A549 (cell line): ENCODE results near the gene C2orf72. TPM values are rescaled to one million over a fixed set of nuclear protein-coding genes. Genes with fewer than 3 reads are reported as not detected.

Source experiments
- ATAC-seq, 2 experiments: fragments of 200-7000 bp in 1 of 2; fragments of >200 bp in 1 of 2; cut with Nextera tagmentation in 1 of 2; cut with Tn5 transposase in 1 of 2; 3 replicates each; pipeline versions ENCODE4 v1.8.0 to v1.9.1; 2018 to 2020; ENCODE audit warnings: mild to moderate bottlenecking in 1 of 2, moderate library complexity in 1 of 2
- CTCF ChIA-PET: fragments of 300-600 bp; sonication (Branson Sonifier 250); formaldehyde crosslinking; extraction: SDS; loops from one replicate; lab custom pipeline; 2021; ENCODE audit warnings: antibody characterized with exemption, inconsistent platforms; lab: Yijun Ruan, JAX
- POLR2A ChIA-PET: fragments of 350-600 bp; formaldehyde crosslinking; extraction: SDS; loops from one replicate; lab custom pipeline; 2021; ENCODE audit warnings: antibody characterized with exemption, inconsistent platforms; lab: Yijun Ruan, JAX
- DNase-seq, 2 experiments: peaks; one replicate each; pipeline versions ENCODE4 v3.0.0 to v3.0.0-alpha.2; 2011 to 2016; ENCODE audit warnings: low read depth in 1 of 2, low spot score in 1 of 2
- FAIRE-seq: peaks from 2 replicates; lab custom pipeline; 2011; peaks lifted over from hg19 to GRCh38; lab: Jason Lieb, UNC
- H3K27ac ChIP-seq, 2 experiments: fragments of >200 bp; sonication (Bioruptor Twin); formaldehyde crosslinking; 3 replicates each; pipeline ENCODE4 v1.5.1; 2016 to 2017
- H3K4me1 ChIP-seq: fragments of >200 bp; sonication (Bioruptor Twin); formaldehyde crosslinking; 3 replicates; pipeline ENCODE4 v1.6.1; 2016
- H3K4me2 ChIP-seq: fragments of >200 bp; sonication (Bioruptor Twin); formaldehyde crosslinking; 3 replicates; pipeline ENCODE4 v1.6.1; 2016
- H3K4me3 ChIP-seq: fragments of >200 bp; sonication (Bioruptor Twin); formaldehyde crosslinking; 3 replicates; pipeline ENCODE4 v1.5.1; 2016
- H3K9me3 ChIP-seq: fragments of >200 bp; sonication (Bioruptor Twin); formaldehyde crosslinking; 3 replicates; pipeline ENCODE4 v1.6.1; 2016
- CBX2 ChIP-seq: fragments of 200-600 bp; sonication (generic); IDR thresholded peaks from 2 replicates; pipeline ENCODE4 v1.6.1; 2016; ENCODE audit warnings: low read depth, mild to moderate bottlenecking, borderline replicate concordance
- CBX8 ChIP-seq: fragments of 200-600 bp; sonication (generic); IDR thresholded peaks from 2 replicates; pipeline ENCODE4 v1.6.1; 2016
- CHD2 ChIP-seq: fragments of 150-350 bp; IDR thresholded peaks from 2 replicates; pipeline ENCODE4 v1.6.1; 2014; ENCODE audit warnings: low read length; ENCODE audit not compliant: partially characterized antibody
- CHD4 ChIP-seq: fragments of 200-600 bp; sonication (generic); IDR thresholded peaks from 2 replicates; pipeline ENCODE4 v1.6.1; 2016; ENCODE audit warnings: antibody characterized with exemption, mild to moderate bottlenecking, borderline replicate concordance
- EHF ChIP-seq: fragments of 250-450 bp; sonication (Bioruptor Pico); IDR thresholded peaks from 2 replicates; pipeline ENCODE4 v1.5.0; 2020; ENCODE audit warnings: mild to moderate bottlenecking
- FOSB ChIP-seq: fragments of 250-450 bp; sonication (Bioruptor Pico); IDR thresholded peaks from 2 replicates; pipeline ENCODE4 v1.5.0; 2020; ENCODE audit warnings: mild to moderate bottlenecking, moderate library complexity
- FOSL2 ChIP-seq, 2 experiments: fragments of 450-650 bp in 1 of 2; fragments of >200 bp in 1 of 2; sonication (Bioruptor Twin) in 1 of 2; formaldehyde crosslinking; IDR thresholded peaks; 2 replicates each; pipeline versions ENCODE4 v1.5.0 to v1.6.1; 2016 to 2020; ENCODE audit warnings: mild to moderate bottlenecking in 1 of 2, moderate library complexity in 1 of 2
- FOXS1 ChIP-seq: fragments of 250-450 bp; sonication (Bioruptor Pico); IDR thresholded peaks from 2 replicates; pipeline ENCODE4 v1.5.0; 2020; ENCODE audit warnings: mild to moderate bottlenecking, moderate library complexity
- HOXB13 ChIP-seq: fragments of 250-450 bp; sonication (Bioruptor Pico); IDR thresholded peaks from 2 replicates; pipeline ENCODE4 v1.5.0; 2020; ENCODE audit warnings: low read depth, mild to moderate bottlenecking, moderate library complexity
- HOXB5 ChIP-seq: fragments of 250-450 bp; sonication (Bioruptor Pico); IDR thresholded peaks from 2 replicates; pipeline ENCODE4 v1.5.0; 2020; ENCODE audit warnings: mild to moderate bottlenecking, moderate library complexity
- JUN ChIP-seq, 2 experiments: fragments of >200 bp; sonication (Bioruptor Twin); formaldehyde crosslinking; IDR thresholded peaks; 2 replicates in 1 of 2; 3 replicates in 1 of 2; pipeline ENCODE4 v1.6.1; 2016 to 2017
- MAFK ChIP-seq: fragments of 450-650 bp; IDR thresholded peaks from 2 replicates; pipeline ENCODE4 v1.6.1; 2014; ENCODE audit not compliant: partially characterized antibody
- MYC ChIP-seq: IDR thresholded peaks from 2 replicates; pipeline ENCODE4 v1.6.1; 2012; ENCODE audit warnings: mild to moderate bottlenecking, inconsistent platforms, low read length, improper control_type of control experiment, borderline replicate concordance
- NFE2L2 ChIP-seq: fragments of 150-350 bp; conservative IDR thresholded peaks from 2 replicates; pipeline ENCODE4 v1.6.1; 2014; ENCODE audit warnings: low read length
- NPAS2 ChIP-seq: fragments of 250-450 bp; sonication (Bioruptor Pico); IDR thresholded peaks from 2 replicates; pipeline ENCODE4 v1.8.0; 2022; ENCODE audit warnings: mild to moderate bottlenecking, moderate library complexity, borderline replicate concordance
- PHF8 ChIP-seq: fragments of 200-600 bp; sonication (generic); IDR thresholded peaks from 2 replicates; pipeline ENCODE4 v1.6.1; 2016; ENCODE audit warnings: low read depth, mild to moderate bottlenecking, antibody characterized with exemption, moderate library complexity, borderline replicate concordance
- POLR2A ChIP-seq: IDR thresholded peaks from 2 replicates; pipeline ENCODE4 v1.6.1; 2012; ENCODE audit warnings: mild to moderate bottlenecking, low read length
- RARB ChIP-seq: fragments of 250-450 bp; sonication (Bioruptor Pico); IDR thresholded peaks from 2 replicates; pipeline ENCODE4 v1.8.0; 2021; ENCODE audit warnings: mild to moderate bottlenecking, moderate library complexity
- RNF2 ChIP-seq: fragments of 200-600 bp; sonication (generic); IDR thresholded peaks from 2 replicates; pipeline ENCODE4 v1.6.1; 2016; ENCODE audit warnings: low read depth, mild to moderate bottlenecking, antibody characterized with exemption, moderate library complexity, borderline replicate concordance
- SMC3 ChIP-seq: fragments of >200 bp; sonication (Bioruptor Twin); formaldehyde crosslinking; IDR thresholded peaks from 3 replicates; pipeline ENCODE4 v1.6.1; 2018; ENCODE audit warnings: inconsistent platforms
- ZNF302 ChIP-seq: fragments of 250-450 bp; sonication (Bioruptor Pico); IDR thresholded peaks from 2 replicates; pipeline ENCODE4 v1.9.0; 2021; ENCODE audit warnings: inconsistent platforms, mild to moderate bottlenecking, moderate library complexity
- ZSCAN20 ChIP-seq: fragments of 250-450 bp; sonication (Bioruptor Pico); IDR thresholded peaks from 2 replicates; pipeline ENCODE4 v1.8.0; 2022; ENCODE audit warnings: mild to moderate bottlenecking, moderate library complexity
- WGBS: methylation state at CpG from one replicate; pipeline ENCODE4 v1.1.6; 2017; ENCODE audit errors: missing lambda C conversion rate; 5-methylcytosine and 5-hydroxymethylcytosine counted together
- polyA plus RNA-seq, 4 experiments: library from polyadenylated mRNA; depleted of rRNA in 3 of 4; stranded (reverse); fragments of >200 nt; fragmentation: RNase III in 1 of 4; extraction: RNeasy Plus Mini Kit Qiagen cat#74134 plus additional on column Dnase treatment in 1 of 4; gene quantifications; 2 replicates in 3 of 4; 3 replicates in 1 of 4; pipeline ENCODE4 v1.2.3, GENCODE V29; 2011 to 2017
- TF ChIP-seq, protein P1 (sequence below): fragments of 250-450 bp; sonication (Bioruptor Pico); IDR thresholded peaks from 2 replicates; pipeline ENCODE4 v1.5.0; 2021; ENCODE audit warnings: mild to moderate bottlenecking, moderate library complexity, borderline replicate concordance
- TF ChIP-seq, protein P2 (sequence below): fragments of 250-450 bp; sonication (Bioruptor Pico); IDR thresholded peaks from 2 replicates; pipeline ENCODE4 v1.5.0; 2020; ENCODE audit warnings: low read depth, mild to moderate bottlenecking, moderate library complexity
- TF ChIP-seq, protein P3 (sequence below): fragments of 450-650 bp; IDR thresholded peaks from 2 replicates; pipeline ENCODE4 v1.6.1; 2014; ENCODE audit warnings: antibody characterized with exemption
- TF ChIP-seq, protein P4 (sequence below): fragments of 150-350 bp; IDR thresholded peaks from 2 replicates; pipeline ENCODE4 v1.6.1; 2014; ENCODE audit warnings: low read depth, mild to moderate bottlenecking, low read length
- TF ChIP-seq, protein P5 (sequence below): fragments of >200 bp; sonication (Bioruptor Twin); formaldehyde crosslinking; IDR thresholded peaks from 2 replicates; pipeline ENCODE4 v1.6.1; 2016
- TF ChIP-seq, protein P6 (sequence below): IDR thresholded peaks from 2 replicates; pipeline ENCODE4 v1.6.1; 2012
- TF ChIP-seq, protein P7 (sequence below): IDR thresholded peaks from 2 replicates; pipeline ENCODE4 v1.6.1; 2012; ENCODE audit warnings: low read depth, borderline replicate concordance

The C2orf72 gene
- polyA plus RNA-seq, 2 of the 4 experiments (the other 2 are of a cell fraction), result 4.9 to 7.4 TPM

DNA sequence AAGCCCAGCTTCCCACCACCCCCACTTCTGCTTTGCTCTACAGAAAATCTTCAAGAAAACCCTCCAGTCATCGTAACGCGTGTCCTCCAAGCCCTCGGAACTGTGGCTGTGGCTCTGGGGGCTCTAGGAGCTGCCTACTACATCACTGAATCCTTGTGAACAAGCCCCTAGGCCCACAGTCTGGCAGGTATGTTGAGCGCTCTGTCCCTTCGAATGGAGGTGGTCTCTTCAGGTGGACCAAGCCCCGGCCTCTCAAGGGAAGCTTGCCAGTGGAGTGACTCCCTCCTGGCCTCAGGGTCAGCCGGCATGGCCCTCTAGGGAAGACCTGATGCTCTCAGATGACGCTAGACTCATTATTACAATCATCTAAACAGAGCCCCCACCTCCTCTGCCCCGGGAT lies 34.7 kb upstream of the C2orf72 start:
- Histone ChIP-seq H3K27ac (no peak overlapping the region), H3K4me1 (no peaks in the 10 kb centered on the region), H3K4me2 (no peak overlapping the region), H3K4me3 (no peak overlapping the region), H3K9me3 (peaks cover 2% of the 10 kb centered on the region; the same call in 1 of the 3 replicates)
- POLR2A ChIA-PET, result no interaction called here
- CTCF ChIA-PET, result interaction anchor here (0.5 to 5.0 kb wide), 4 partner anchors 16 to 1000 kb away, joined by 3 to 16 read pairs (median 7); no protein-coding TSS in a partner anchor
- FAIRE-seq, result no peak
- DNase-seq, result no peak
- ATAC-seq, result no peak
- 56% methylated on average over 9 of the region's 10 CpGs for WGBS
- TF ChIP-seq CBX8, result no peak
- no peak for TF ChIP-seq MYC
- TF ChIP-seq ZSCAN20 (CRISPR knock-in tag), result no peak
- TF ChIP-seq, protein P1, sequence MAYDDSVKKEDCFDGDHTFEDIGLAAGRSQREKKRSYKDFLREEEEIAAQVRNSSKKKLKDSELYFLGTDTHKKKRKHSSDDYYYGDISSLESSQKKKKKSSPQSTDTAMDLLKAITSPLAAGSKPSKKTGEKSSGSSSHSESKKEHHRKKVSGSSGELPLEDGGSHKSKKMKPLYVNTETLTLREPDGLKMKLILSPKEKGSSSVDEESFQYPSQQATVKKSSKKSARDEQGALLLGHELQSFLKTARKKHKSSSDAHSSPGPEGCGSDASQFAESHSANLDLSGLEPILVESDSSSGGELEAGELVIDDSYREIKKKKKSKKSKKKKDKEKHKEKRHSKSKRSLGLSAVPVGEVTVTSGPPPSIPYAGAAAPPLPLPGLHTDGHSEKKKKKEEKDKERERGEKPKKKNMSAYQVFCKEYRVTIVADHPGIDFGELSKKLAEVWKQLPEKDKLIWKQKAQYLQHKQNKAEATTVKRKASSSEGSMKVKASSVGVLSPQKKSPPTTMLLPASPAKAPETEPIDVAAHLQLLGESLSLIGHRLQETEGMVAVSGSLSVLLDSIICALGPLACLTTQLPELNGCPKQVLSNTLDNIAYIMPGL (CRISPR knock-in tag), result no peak
- TF ChIP-seq SMC3, result no peak
- TF ChIP-seq CHD4, result no peak
- no peak for TF ChIP-seq HOXB13 (CRISPR knock-in tag)
- TF ChIP-seq, protein P2, sequence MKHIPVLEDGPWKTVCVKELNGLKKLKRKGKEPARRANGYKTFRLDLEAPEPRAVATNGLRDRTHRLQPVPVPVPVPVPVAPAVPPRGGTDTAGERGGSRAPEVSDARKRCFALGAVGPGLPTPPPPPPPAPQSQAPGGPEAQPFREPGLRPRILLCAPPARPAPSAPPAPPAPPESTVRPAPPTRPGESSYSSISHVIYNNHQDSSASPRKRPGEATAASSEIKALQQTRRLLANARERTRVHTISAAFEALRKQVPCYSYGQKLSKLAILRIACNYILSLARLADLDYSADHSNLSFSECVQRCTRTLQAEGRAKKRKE (CRISPR knock-in tag), result no peak
- TF ChIP-seq, protein P3, sequence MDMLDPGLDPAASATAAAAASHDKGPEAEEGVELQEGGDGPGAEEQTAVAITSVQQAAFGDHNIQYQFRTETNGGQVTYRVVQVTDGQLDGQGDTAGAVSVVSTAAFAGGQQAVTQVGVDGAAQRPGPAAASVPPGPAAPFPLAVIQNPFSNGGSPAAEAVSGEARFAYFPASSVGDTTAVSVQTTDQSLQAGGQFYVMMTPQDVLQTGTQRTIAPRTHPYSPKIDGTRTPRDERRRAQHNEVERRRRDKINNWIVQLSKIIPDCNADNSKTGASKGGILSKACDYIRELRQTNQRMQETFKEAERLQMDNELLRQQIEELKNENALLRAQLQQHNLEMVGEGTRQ, result no peak
- TF ChIP-seq RARB (CRISPR knock-in tag), result no peak
- TF ChIP-seq PHF8, result no peak
- no peak for TF ChIP-seq NFE2L2
- no peak for TF ChIP-seq POLR2A
- TF ChIP-seq EHF (CRISPR knock-in tag), result no peak
- no peak for TF ChIP-seq HOXB5 (CRISPR knock-in tag)
- TF ChIP-seq, protein P4, sequence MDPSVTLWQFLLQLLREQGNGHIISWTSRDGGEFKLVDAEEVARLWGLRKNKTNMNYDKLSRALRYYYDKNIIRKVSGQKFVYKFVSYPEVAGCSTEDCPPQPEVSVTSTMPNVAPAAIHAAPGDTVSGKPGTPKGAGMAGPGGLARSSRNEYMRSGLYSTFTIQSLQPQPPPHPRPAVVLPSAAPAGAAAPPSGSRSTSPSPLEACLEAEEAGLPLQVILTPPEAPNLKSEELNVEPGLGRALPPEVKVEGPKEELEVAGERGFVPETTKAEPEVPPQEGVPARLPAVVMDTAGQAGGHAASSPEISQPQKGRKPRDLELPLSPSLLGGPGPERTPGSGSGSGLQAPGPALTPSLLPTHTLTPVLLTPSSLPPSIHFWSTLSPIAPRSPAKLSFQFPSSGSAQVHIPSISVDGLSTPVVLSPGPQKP, result no peak

DNA sequence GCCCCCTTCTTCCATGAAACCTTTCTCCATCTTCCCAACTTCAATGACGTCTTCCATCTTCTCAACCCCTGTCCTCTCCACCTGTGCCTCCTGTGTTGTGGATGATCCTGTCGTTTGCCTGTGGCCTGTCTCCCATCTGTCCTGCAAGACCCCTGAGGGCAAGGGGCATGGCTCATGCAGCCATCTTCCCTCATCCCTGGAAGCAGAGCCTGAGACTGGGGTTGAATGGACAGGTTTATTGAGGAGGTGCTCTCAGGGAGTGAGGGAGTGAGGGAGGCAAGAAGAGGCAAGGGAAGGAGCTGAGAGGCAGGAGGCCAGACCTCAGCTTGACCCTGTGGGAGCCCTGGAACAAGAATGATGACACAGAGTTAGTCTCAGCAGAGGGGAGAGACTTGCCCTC lies 34.1 kb upstream of the C2orf72 start:
- Histone ChIP-seq H3K4me2 (no peak overlapping the region), H3K27ac (no peak overlapping the region), H3K4me3 (no peak overlapping the region), H3K9me3 (peaks cover 2% of the 10 kb centered on the region; the same call in 1 of the 3 replicates), H3K4me1 (no peaks in the 10 kb centered on the region)
- POLR2A ChIA-PET, result no interaction called here
- ATAC-seq, result no peak
- no peak for DNase-seq
- CTCF ChIA-PET, result interaction anchor here (2.7 to 5.0 kb wide), 2 partner anchors 16 to 50 kb away, joined by 11 to 16 read pairs; no protein-coding TSS in a partner anchor
- FAIRE-seq, result no peak
- WGBS, result 4% methylated on average over 2 of the region's 2 CpGs
- TF ChIP-seq HOXB13 (CRISPR knock-in tag), result no peak
- TF ChIP-seq, protein P1 (CRISPR knock-in tag), result no peak
- TF ChIP-seq ZNF302, result no peak
- TF ChIP-seq, protein P5, sequence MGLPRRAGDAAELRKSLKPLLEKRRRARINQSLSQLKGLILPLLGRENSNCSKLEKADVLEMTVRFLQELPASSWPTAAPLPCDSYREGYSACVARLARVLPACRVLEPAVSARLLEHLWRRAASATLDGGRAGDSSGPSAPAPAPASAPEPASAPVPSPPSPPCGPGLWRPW, result no peak
- TF ChIP-seq CHD2, result no peak
- TF ChIP-seq CBX2, result no peak
- TF ChIP-seq, protein P6, sequence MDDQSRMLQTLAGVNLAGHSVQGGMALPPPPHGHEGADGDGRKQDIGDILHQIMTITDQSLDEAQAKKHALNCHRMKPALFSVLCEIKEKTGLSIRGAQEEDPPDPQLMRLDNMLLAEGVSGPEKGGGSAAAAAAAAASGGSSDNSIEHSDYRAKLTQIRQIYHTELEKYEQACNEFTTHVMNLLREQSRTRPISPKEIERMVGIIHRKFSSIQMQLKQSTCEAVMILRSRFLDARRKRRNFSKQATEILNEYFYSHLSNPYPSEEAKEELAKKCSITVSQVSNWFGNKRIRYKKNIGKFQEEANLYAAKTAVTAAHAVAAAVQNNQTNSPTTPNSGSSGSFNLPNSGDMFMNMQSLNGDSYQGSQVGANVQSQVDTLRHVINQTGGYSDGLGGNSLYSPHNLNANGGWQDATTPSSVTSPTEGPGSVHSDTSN, result no peak
- no peak for TF ChIP-seq FOSL2 (IDR thresholded peaks at IDR 0.05)
- TF ChIP-seq FOSL2 (CRISPR knock-in tag; IDR thresholded peaks at IDR 0.05), result no peak
- no peak for TF ChIP-seq MAFK
- no peak for TF ChIP-seq FOXS1 (CRISPR knock-in tag)
- TF ChIP-seq NPAS2 (CRISPR knock-in tag), result no peak
- TF ChIP-seq, protein P7, sequence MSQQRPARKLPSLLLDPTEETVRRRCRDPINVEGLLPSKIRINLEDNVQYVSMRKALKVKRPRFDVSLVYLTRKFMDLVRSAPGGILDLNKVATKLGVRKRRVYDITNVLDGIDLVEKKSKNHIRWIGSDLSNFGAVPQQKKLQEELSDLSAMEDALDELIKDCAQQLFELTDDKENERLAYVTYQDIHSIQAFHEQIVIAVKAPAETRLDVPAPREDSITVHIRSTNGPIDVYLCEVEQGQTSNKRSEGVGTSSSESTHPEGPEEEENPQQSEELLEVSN, result no peak
- TF ChIP-seq EHF (CRISPR knock-in tag), result no peak
- TF ChIP-seq RNF2, result no peak
- no peak for TF ChIP-seq JUN (IDR thresholded peaks at IDR 0.05)
- TF ChIP-seq PHF8, result no peak
- no peak for TF ChIP-seq FOSB
